Hepatocyte (in vitro differentiated cells): ENCODE measurements around the gene FBXO42. TPM values are rescaled to one million over a fixed set of nuclear protein-coding genes. Genes with fewer than 3 reads are reported as not detected.
A peak's percentile ranks its signal among the peaks of the same experiment; 100 is the strongest.

ENCODE experiments used
- DNase-seq: peaks from one replicate; pipeline ENCODE4 v3.0.0-alpha.2; 2016; ENCODE audit warnings: low spot score
- H2AFZ ChIP-seq: fragments of 200-600 bp; sonication (generic); 2 replicates; pipeline ENCODE4 v1.6.0; 2016; ENCODE audit warnings: antibody characterized with exemption, mild to moderate bottlenecking
- H3K27ac ChIP-seq: fragments of 200-600 bp; sonication (generic); 2 replicates; pipeline ENCODE4 v1.5.1; 2016; ENCODE audit warnings: mild to moderate bottlenecking
- H3K27me3 ChIP-seq: fragments of 200-600 bp; sonication (generic); 2 replicates; pipeline ENCODE4 v1.6.1; 2016
- H3K36me3 ChIP-seq: fragments of 200-600 bp; sonication (generic); replicated peaks from 2 replicates; pipeline ENCODE4 v1.5.1; 2016; ENCODE audit warnings: low read depth; ENCODE audit not compliant: insufficient read depth
- H3K4me1 ChIP-seq: fragments of 200-600 bp; sonication (generic); 2 replicates; pipeline ENCODE4 v1.5.1; 2016; ENCODE audit warnings: mild to moderate bottlenecking, moderate library complexity; ENCODE audit not compliant: insufficient read depth
- H3K4me2 ChIP-seq: fragments of 200-600 bp; sonication (generic); 2 replicates; pipeline ENCODE4 v1.6.0; 2016
- H3K4me3 ChIP-seq: fragments of 200-600 bp; sonication (generic); 2 replicates; pipeline ENCODE4 v1.5.1; 2016; ENCODE audit warnings: mild to moderate bottlenecking
- H3K79me2 ChIP-seq: fragments of 200-600 bp; sonication (generic); 2 replicates; pipeline ENCODE4 v1.6.0; 2017; ENCODE audit warnings: mild to moderate bottlenecking
- H3K9me2 ChIP-seq: fragments of 200-600 bp; sonication (generic); replicated peaks from 2 replicates; pipeline ENCODE4 v1.6.0; 2017; ENCODE audit warnings: mild to moderate bottlenecking; ENCODE audit not compliant: insufficient read depth
- H3K9me3 ChIP-seq: fragments of 200-600 bp; sonication (generic); 2 replicates; pipeline ENCODE4 v1.5.1; 2016; ENCODE audit warnings: low read depth, mild to moderate bottlenecking
- H4K20me1 ChIP-seq: fragments of 200-600 bp; sonication (generic); 2 replicates; pipeline ENCODE4 v1.6.0; 2016; ENCODE audit warnings: mild to moderate bottlenecking; ENCODE audit not compliant: insufficient read depth, poor library complexity, severe bottlenecking
- CTCF ChIP-seq: fragments of 200-600 bp; sonication (generic); IDR thresholded peaks from 2 replicates; pipeline ENCODE4 v1.5.1; 2016; ENCODE audit warnings: antibody characterized with exemption, mild to moderate bottlenecking; ENCODE audit not compliant: poor library complexity
- EZH2 ChIP-seq: fragments of 200-600 bp; sonication (generic); IDR thresholded peaks from 2 replicates; pipeline ENCODE4 v1.6.1; 2016; ENCODE audit warnings: antibody characterized with exemption, mild to moderate bottlenecking, borderline replicate concordance
- EZH2phosphoT487 ChIP-seq: fragments of 200-600 bp; sonication (generic); IDR thresholded peaks from one replicate; pipeline ENCODE4 v1.6.1; 2018; ENCODE audit warnings: antibody characterized with exemption, mild to moderate bottlenecking, low read depth, moderate library complexity; ENCODE audit not compliant: unreplicated experiment, severe bottlenecking
- WGBS: methylation state at CpG from one replicate; pipeline ENCODE4 v1.1.6; 2016; ENCODE audit warnings: low lambda C conversion rate; ENCODE audit errors: missing lambda C conversion rate; 5-methylcytosine and 5-hydroxymethylcytosine counted together
- polyA plus RNA-seq: library from polyadenylated mRNA; unstranded; fragments of >200 nt; fragmentation: Nextera tagmentation; extraction: Ambion mirVana; gene quantifications from 2 replicates; pipeline ENCODE4 v1.2.1, GENCODE V29; 2016
- total RNA-seq: library from RNA; depleted of rRNA; stranded (reverse); fragments of >200 nt; gene quantifications from 2 replicates; pipeline ENCODE4 v1.2.3, GENCODE V29; 2014

The FBXO42 gene
- total and polyA plus RNA-seq, 2 experiments from 2014 or later, result 19.5 to 21.1 TPM

- no peaks in the 10 kb centered on the region for H3K9me3 ChIP-seq
- no peak overlapping the region for H3K27ac ChIP-seq
- no peak overlapping the region for H3K4me2 ChIP-seq
- TF ChIP-seq EZH2phosphoT487 (no peak), CTCF (peak; percentile 29)
- H3K36me3 ChIP-seq, result no peaks in the 10 kb centered on the region
- H3K27me3 ChIP-seq, result no peaks in the 10 kb centered on the region
- H2AFZ ChIP-seq, result no peak overlapping the region
- peaks cover 2% of the 10 kb centered on the region for H3K79me2 ChIP-seq
- WGBS, result 83% methylated on average over 12 of the region's 12 CpGs
- no peaks in the 10 kb centered on the region for H3K9me2 ChIP-seq
- H3K4me3 ChIP-seq, result no peak overlapping the region
- peak; percentile 64 for DNase-seq
- H3K4me1 ChIP-seq, result peaks cover 21% of the 10 kb centered on the region
- no peaks in the 10 kb centered on the region for H4K20me1 ChIP-seq
Observed at GRCh38 chr1:16204634-16205333, 147.5 kb downstream of the FBXO42 start.

GRCh38 chr1:16204216-16204615 is 148.1 kb downstream of the FBXO42 start:
- H3K4me1 ChIP-seq, result peaks cover 16% of the 10 kb centered on the region
- no peak overlapping the region for H3K27ac ChIP-seq
- H3K4me3 ChIP-seq, result no peak overlapping the region
- peaks cover 2% of the 10 kb centered on the region for H3K79me2 ChIP-seq
- no peaks in the 10 kb centered on the region for H3K9me3 ChIP-seq
- no peak overlapping the region for H3K4me2 ChIP-seq
- H4K20me1 ChIP-seq, result no peaks in the 10 kb centered on the region
- WGBS, result 88% methylated on average over 2 of the region's 2 CpGs
- TF ChIP-seq EZH2 (no peak), EZH2phosphoT487 (no peak), CTCF (no peak)
- no peaks in the 10 kb centered on the region for H3K27me3 ChIP-seq
- no peak for DNase-seq
- no peaks in the 10 kb centered on the region for H3K9me2 ChIP-seq
- no peaks in the 10 kb centered on the region for H3K36me3 ChIP-seq
- no peak overlapping the region for H2AFZ ChIP-seq

DNA sequence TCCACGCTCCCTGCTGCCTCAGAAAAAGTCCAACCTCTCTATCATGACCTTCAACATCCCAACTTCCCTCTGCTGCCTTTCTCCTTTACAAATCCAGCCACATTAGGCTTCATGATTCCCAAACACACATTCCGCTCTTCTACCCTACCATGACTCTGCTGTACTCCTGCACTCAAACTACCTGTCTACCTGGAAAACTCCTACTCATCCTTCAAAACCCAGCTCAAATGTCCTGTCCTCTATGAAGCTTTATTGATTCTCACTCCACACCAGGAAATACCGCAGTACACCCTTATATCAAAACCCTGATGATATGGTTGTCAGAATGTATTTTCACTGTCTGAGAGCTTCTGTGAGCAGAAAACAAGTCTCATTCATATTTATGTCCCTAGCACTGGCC is 148.7 kb downstream of the FBXO42 start:
- no peaks in the 10 kb centered on the region for H3K36me3 ChIP-seq
- H3K27me3 ChIP-seq, result no peaks in the 10 kb centered on the region

More for the DNA sequence above, 148.7 kb downstream of the FBXO42 start:
- Histone ChIP-seq H3K4me3 (no peak overlapping the region), H3K4me2 (no peak overlapping the region), H3K4me1 (peaks cover 15% of the 10 kb centered on the region), H2AFZ (no peak overlapping the region), H3K27ac (no peak overlapping the region), H3K79me2 (no peaks in the 10 kb centered on the region), H3K9me2 (no peaks in the 10 kb centered on the region), H4K20me1 (no peaks in the 10 kb centered on the region), H3K9me3 (no peaks in the 10 kb centered on the region)
- TF ChIP-seq EZH2phosphoT487 (no peak), CTCF (no peak), EZH2 (no peak)
- WGBS, result 84% methylated on average over 3 of the region's 3 CpGs
- DNase-seq, result no peak
